DND-41 (cell line): ENCODE data around the gene MFF.

Experiments used
- EZH2 ChIP-seq: IDR thresholded peaks from 3 replicates; pipeline ENCODE4 v1.6.1; 2012; ENCODE audit warnings: borderline replicate concordance, low read depth, mild to moderate bottlenecking, moderate library complexity, low read length, inconsistent platforms; ENCODE audit not compliant: severe bottlenecking
- TF ChIP-seq, protein P1 (sequence below): IDR thresholded peaks from 2 replicates; pipeline ENCODE4 v1.5.1; 2012; ENCODE audit warnings: borderline replicate concordance, low read length, moderate library complexity, mild to moderate bottlenecking; ENCODE audit not compliant: poor library complexity, severe bottlenecking; ENCODE audit errors: extremely low read depth

GRCh38 chr2:227363756-227364155 is 38.7 kb downstream of the MFF start:
- TF ChIP-seq EZH2 = no peak
- TF ChIP-seq, protein P1, sequence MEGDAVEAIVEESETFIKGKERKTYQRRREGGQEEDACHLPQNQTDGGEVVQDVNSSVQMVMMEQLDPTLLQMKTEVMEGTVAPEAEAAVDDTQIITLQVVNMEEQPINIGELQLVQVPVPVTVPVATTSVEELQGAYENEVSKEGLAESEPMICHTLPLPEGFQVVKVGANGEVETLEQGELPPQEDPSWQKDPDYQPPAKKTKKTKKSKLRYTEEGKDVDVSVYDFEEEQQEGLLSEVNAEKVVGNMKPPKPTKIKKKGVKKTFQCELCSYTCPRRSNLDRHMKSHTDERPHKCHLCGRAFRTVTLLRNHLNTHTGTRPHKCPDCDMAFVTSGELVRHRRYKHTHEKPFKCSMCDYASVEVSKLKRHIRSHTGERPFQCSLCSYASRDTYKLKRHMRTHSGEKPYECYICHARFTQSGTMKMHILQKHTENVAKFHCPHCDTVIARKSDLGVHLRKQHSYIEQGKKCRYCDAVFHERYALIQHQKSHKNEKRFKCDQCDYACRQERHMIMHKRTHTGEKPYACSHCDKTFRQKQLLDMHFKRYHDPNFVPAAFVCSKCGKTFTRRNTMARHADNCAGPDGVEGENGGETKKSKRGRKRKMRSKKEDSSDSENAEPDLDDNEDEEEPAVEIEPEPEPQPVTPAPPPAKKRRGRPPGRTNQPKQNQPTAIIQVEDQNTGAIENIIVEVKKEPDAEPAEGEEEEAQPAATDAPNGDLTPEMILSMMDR = peak; percentile 42
